ENCODE results near the gene HSD3B7. TPM values are rescaled to one million over a fixed set of nuclear protein-coding genes. Genes with fewer than 3 reads are reported as not detected.

The HSD3B7 gene
- total and polyA plus RNA-seq, 10 donors, result 5.3 to 24.5 (median 18.1) TPM

- WGBS, 5 donors, result 85 to 95% (median 92%) methylated on average over 4 of the region's 4 CpGs
- peak overlapping the region in 7 of 8 donors; percentile 94 to 99 (median 97) for H3K27ac ChIP-seq
- intact Hi-C loops (cut with DNase I; ENCODE audit: low total_unique reads), result no loop called here
Observed at GRCh38 chr16:31031276-31031675, 46.3 kb downstream of the HSD3B7 start.

GRCh38 chr16:31032736-31033708 lies 48.0 kb downstream of the HSD3B7 start, which contains the start of gene STX4:
STX4 (plus strand) TSS chr16:31033558; CDS start chr16:31033806, 248 bp downstream.
- peak within 1 kb of the TSS; percentile 74 to 100 (median 98) for H3K4me3 ChIP-seq
- H3K4me1 ChIP-seq, result peaks cover 17 to 52% (median 34%) of the 10 kb centered on the region in 6 donors
- H3K27me3 ChIP-seq (replicated peaks in 1 of 7), result no peaks in the 10 kb centered on the region
- DNase-seq, result peak; percentile 99
- 0 to 2% (median 1%) methylated on average over 65 to 75 of the region's 75 CpGs for WGBS, 5 donors
- H3K27ac ChIP-seq, result peak within 1 kb of the TSS; percentile 94 to 99 (median 97)
- H3K36me3 ChIP-seq, result peaks cover 0 to 38% (median 20%) of the 10 kb centered on the region in 6 donors
- intact Hi-C loops (cut with DNase I; ENCODE audit: low total_unique reads), result loop anchor here (2.0 kb wide), 1 partner anchor 42 kb away; the partner anchor contains the start of genes ZNF646 and ZNF668
- no peaks in the 10 kb centered on the region for H3K9me3 ChIP-seq
- TF ChIP-seq, protein P1, sequence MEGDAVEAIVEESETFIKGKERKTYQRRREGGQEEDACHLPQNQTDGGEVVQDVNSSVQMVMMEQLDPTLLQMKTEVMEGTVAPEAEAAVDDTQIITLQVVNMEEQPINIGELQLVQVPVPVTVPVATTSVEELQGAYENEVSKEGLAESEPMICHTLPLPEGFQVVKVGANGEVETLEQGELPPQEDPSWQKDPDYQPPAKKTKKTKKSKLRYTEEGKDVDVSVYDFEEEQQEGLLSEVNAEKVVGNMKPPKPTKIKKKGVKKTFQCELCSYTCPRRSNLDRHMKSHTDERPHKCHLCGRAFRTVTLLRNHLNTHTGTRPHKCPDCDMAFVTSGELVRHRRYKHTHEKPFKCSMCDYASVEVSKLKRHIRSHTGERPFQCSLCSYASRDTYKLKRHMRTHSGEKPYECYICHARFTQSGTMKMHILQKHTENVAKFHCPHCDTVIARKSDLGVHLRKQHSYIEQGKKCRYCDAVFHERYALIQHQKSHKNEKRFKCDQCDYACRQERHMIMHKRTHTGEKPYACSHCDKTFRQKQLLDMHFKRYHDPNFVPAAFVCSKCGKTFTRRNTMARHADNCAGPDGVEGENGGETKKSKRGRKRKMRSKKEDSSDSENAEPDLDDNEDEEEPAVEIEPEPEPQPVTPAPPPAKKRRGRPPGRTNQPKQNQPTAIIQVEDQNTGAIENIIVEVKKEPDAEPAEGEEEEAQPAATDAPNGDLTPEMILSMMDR (IDR thresholded peaks at IDR 0.05 in 8 of 11, conservative IDR thresholded peaks at IDR 0.05 in 3 of 11), result peak in 2 of 11 experiments; percentile 9 to 17
- TF ChIP-seq POLR2A (IDR thresholded peaks at IDR 0.05), result peak; percentile 5 to 36 (median 12)
- TF ChIP-seq POLR2AphosphoS5 (IDR thresholded peaks at IDR 0.05), result peak; percentile 92 to 96 (median 93)

More at GRCh38 chr16:31031276-31031675, 46.3 kb downstream of the HSD3B7 start:
- no peak for DNase-seq
- H3K9me3 ChIP-seq, result no peaks in the 10 kb centered on the region
- H3K27me3 ChIP-seq (replicated peaks in 1 of 7), result no peaks in the 10 kb centered on the region
- H3K4me1 ChIP-seq, result peaks cover 14 to 44% (median 28%) of the 10 kb centered on the region in 6 donors
- H3K4me3 ChIP-seq, result no peak overlapping the region
- H3K36me3 ChIP-seq, result peaks cover 0 to 20% (median 14%) of the 10 kb centered on the region in 6 donors
- no peak for TF ChIP-seq POLR2AphosphoS5 (IDR thresholded peaks at IDR 0.05)
- TF ChIP-seq, protein P1 (IDR thresholded peaks at IDR 0.05 in 8 of 11, conservative IDR thresholded peaks at IDR 0.05 in 3 of 11), result no peak
- no peak for TF ChIP-seq POLR2A (IDR thresholded peaks at IDR 0.05)

GRCh38 chr16:31033709-31034492 lies 48.9 kb downstream of the HSD3B7 start:
- peak; percentile 97 for DNase-seq
- intact Hi-C loops (cut with DNase I; ENCODE audit: low total_unique reads), result loop anchor here (2.0 kb wide), 1 partner anchor 41 kb away; the partner anchor contains the start of genes ZNF646 and ZNF668
- Histone ChIP-seq H3K36me3 (peaks cover 0 to 47% (median 29%) of the 10 kb centered on the region in 6 donors), H3K4me1 (peaks cover 17 to 52% (median 34%) of the 10 kb centered on the region in 6 donors), H3K4me3 (peak overlapping the region; percentile 74 to 100 (median 98)), H3K27me3 (replicated peaks in 1 of 7) (no peaks in the 10 kb centered on the region), H3K27ac (peak overlapping the region; percentile 94 to 99 (median 97)), H3K9me3 (no peaks in the 10 kb centered on the region)
- 0 to 2% (median 1%) methylated on average over 37 to 47 of the region's 47 CpGs for WGBS, 5 donors
- peak; percentile 75 to 88 (median 83) for TF ChIP-seq POLR2AphosphoS5 (IDR thresholded peaks at IDR 0.05)
- no peak for TF ChIP-seq POLR2A (IDR thresholded peaks at IDR 0.05)
- TF ChIP-seq, protein P1 (IDR thresholded peaks at IDR 0.05 in 8 of 11, conservative IDR thresholded peaks at IDR 0.05 in 3 of 11), result peak in 1 of 11 experiments; percentile 7

Data from spleen (tissue), 11 donors.